GM12872 (cell line): ENCODE data around the gene U2AF1L4.

ENCODE experiments used
- TF ChIP-seq, protein P1 (sequence below): IDR thresholded peaks from 3 replicates; pipeline ENCODE4 v1.5.1; 2011; ENCODE audit warnings: low read depth, mild to moderate bottlenecking, low read length, moderate library complexity; ENCODE audit not compliant: insufficient read depth

Gene U2AF1L4

GRCh38 chr19:35712567-35713505, 32.4 kb downstream of the U2AF1L4 start:
- TF ChIP-seq, protein P1, sequence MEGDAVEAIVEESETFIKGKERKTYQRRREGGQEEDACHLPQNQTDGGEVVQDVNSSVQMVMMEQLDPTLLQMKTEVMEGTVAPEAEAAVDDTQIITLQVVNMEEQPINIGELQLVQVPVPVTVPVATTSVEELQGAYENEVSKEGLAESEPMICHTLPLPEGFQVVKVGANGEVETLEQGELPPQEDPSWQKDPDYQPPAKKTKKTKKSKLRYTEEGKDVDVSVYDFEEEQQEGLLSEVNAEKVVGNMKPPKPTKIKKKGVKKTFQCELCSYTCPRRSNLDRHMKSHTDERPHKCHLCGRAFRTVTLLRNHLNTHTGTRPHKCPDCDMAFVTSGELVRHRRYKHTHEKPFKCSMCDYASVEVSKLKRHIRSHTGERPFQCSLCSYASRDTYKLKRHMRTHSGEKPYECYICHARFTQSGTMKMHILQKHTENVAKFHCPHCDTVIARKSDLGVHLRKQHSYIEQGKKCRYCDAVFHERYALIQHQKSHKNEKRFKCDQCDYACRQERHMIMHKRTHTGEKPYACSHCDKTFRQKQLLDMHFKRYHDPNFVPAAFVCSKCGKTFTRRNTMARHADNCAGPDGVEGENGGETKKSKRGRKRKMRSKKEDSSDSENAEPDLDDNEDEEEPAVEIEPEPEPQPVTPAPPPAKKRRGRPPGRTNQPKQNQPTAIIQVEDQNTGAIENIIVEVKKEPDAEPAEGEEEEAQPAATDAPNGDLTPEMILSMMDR = no peak

- TF ChIP-seq, protein P1 = no peak
Observed at GRCh38 chr19:35710784-35711723, 34.2 kb downstream of the U2AF1L4 start.

DNA sequence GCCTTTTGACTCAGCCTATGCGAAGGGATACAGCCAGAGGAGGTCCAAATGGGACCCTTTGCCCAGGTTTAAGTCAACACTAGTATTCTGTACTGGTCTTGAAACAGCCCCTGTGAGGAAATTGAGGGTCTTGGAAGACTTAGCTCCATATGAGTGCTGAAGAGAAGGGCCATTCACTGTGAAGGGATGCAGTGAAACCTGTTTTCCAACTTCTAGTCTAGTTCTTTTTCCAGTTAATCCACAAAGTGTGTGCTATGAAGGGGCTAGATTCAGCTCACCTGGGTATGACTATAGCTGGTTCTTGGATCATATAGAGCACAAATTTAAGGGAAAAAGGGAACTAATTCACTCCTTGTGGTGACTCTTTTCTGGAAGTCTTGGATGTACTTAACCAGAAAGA, 36.8 kb downstream of the U2AF1L4 start:
- TF ChIP-seq, protein P1 = no peak

GRCh38 chr19:35704218-35704617, 41.0 kb downstream of the U2AF1L4 start, which contains the start of gene ZBTB32:
TSS of gene ZBTB32 (plus strand) at chr19:35704558. CDS start at chr19:35714627, 10,069 bp downstream.
- TF ChIP-seq, protein P1 = no peak

- TF ChIP-seq, protein P1 = no peak
Observed at GRCh38 chr19:35703343-35703742, 41.9 kb downstream of the U2AF1L4 start.

DNA sequence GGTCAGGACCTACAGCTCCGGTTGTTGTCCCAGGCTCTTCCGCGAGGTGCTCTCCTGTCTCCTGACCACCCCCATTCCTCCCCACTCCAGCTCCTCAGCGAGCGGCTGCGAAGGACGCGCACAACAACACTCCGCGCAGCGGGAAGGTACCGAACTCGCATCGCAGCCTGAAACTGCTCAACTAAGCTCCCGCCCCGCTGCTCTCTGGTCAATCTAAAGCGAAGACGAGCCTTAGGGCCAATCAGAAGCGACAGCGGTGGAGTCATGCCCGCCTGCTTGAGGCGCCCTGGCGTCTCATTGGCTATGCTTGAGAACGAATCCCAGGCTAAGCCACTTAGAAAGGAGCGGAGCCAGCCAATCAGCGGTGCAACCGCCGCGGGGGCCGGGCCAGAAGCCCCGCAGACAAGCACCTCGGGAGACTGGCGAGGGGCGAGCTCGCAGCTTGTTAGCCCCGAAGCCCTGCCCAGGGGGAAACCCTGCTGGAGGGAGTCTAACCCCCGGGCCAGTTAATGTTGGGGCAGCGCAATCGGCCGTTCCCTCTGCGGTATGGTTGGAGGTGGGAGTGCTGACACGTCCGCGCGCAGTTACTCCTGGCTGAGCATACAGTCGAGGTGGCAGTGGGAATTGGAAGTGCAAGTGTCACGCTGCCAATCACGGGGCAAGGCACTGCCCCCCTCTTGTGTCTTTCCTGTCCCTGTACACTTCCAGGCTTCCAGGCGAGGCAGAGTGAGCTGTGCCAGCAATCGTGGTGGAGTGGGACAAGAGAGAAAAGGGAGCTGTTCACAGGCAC, 42.8 kb downstream of the U2AF1L4 start:
- TF ChIP-seq, protein P1 = no peak

DNA sequence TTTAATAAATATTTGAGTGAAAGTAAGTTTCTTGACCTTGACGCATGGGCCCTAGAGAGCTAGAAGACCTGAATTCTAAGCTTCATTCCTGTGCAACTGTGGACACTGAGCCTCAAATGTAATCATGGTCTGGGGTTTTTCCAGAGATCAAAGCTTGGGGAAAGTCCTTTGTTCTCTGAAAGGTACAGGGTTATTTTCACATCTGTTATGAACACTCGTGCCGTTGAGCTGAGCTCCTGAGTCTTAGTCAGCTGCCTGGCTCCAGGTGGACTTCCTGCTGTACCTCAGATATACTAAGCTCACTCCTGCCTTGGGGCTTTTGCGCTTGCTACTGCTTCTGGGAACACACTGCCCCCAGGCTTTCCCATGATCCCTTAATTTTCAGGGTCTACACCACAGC, 48.4 kb downstream of the U2AF1L4 start:
- TF ChIP-seq, protein P1 = no peak
